Parathyroid adenoma (tissue), 2 donors: Measurements from ENCODE around the gene DPYD.

ENCODE experiments used
- H2AFZ ChIP-seq: fragments of 300-600 bp; sonication (generic); one replicate; pipeline ENCODE4 v1.7.0; 2017; ENCODE audit warnings: antibody characterized with exemption, mild to moderate bottlenecking
- H3K27ac ChIP-seq: fragments of 300-600 bp; sonication (generic); one replicate; pipeline ENCODE4 v1.7.0; 2017
- H3K27me3 ChIP-seq: fragments of 300-600 bp; sonication (generic); one replicate; pipeline ENCODE4 v1.7.0; 2017; ENCODE audit warnings: low read length; ENCODE audit not compliant: control insufficient read depth, insufficient read depth
- H3K36me3 ChIP-seq: fragments of 300-600 bp; sonication (generic); one replicate; pipeline ENCODE4 v1.7.0; 2017; ENCODE audit warnings: low read length; ENCODE audit not compliant: control insufficient read depth, insufficient read depth
- H3K4me1 ChIP-seq: fragments of 300-600 bp; sonication (generic); one replicate; pipeline ENCODE4 v1.7.0; 2017; ENCODE audit warnings: control low read depth
- H3K4me2 ChIP-seq: fragments of 300-600 bp; sonication (generic); one replicate; pipeline ENCODE4 v1.7.0; 2017; ENCODE audit warnings: low read length
- H3K4me3 ChIP-seq: fragments of 300-600 bp; sonication (generic); one replicate; pipeline ENCODE4 v1.7.0; 2017; ENCODE audit warnings: low read depth, low read length
- H3K79me2 ChIP-seq: fragments of 300-600 bp; sonication (generic); one replicate; pipeline ENCODE4 v1.7.0; 2017; ENCODE audit warnings: control low read depth
- H3K9ac ChIP-seq: fragments of 300-600 bp; sonication (generic); one replicate; pipeline ENCODE4 v1.7.0; 2017; ENCODE audit warnings: mild to moderate bottlenecking
- H3K9me3 ChIP-seq: fragments of 300-600 bp; sonication (generic); one replicate; pipeline ENCODE4 v1.7.0; 2017; ENCODE audit warnings: low read length; ENCODE audit not compliant: control insufficient read depth
- CTCF ChIP-seq: fragments of 300-600 bp; sonication (generic); IDR thresholded peaks from one replicate; pipeline ENCODE4 v1.7.0; 2017; ENCODE audit warnings: antibody characterized with exemption, mild to moderate bottlenecking
- donor health status: primary hyperparathyroidism.

The DPYD gene

GRCh38 chr1:97160818-97161217 lies 760.0 kb downstream of the DPYD start:
- no peaks in the 10 kb centered on the region for H3K9me3 ChIP-seq
- no peaks in the 10 kb centered on the region for H3K36me3 ChIP-seq
- H3K9ac ChIP-seq: no peak overlapping the region

GRCh38 chr1:97159342-97159741 lies 761.5 kb downstream of the DPYD start:
- no peaks in the 10 kb centered on the region for H3K79me2 ChIP-seq
- no peak overlapping the region for H2AFZ ChIP-seq
- H3K4me1 ChIP-seq: no peaks in the 10 kb centered on the region
- no peaks in the 10 kb centered on the region for H3K36me3 ChIP-seq
- no peak overlapping the region for H3K9ac ChIP-seq
- no peaks in the 10 kb centered on the region for H3K9me3 ChIP-seq
- no peak for TF ChIP-seq CTCF
- no peak overlapping the region for H3K4me2 ChIP-seq
- H3K27ac ChIP-seq: no peak overlapping the region
- no peaks in the 10 kb centered on the region for H3K27me3 ChIP-seq
- no peak overlapping the region for H3K4me3 ChIP-seq

More at GRCh38 chr1:97160818-97161217, 760.0 kb downstream of the DPYD start:
- no peak overlapping the region for H2AFZ ChIP-seq
- no peak overlapping the region for H3K4me2 ChIP-seq
- H3K79me2 ChIP-seq: no peaks in the 10 kb centered on the region
- H3K27ac ChIP-seq: no peak overlapping the region
- no peaks in the 10 kb centered on the region for H3K4me1 ChIP-seq
- no peaks in the 10 kb centered on the region for H3K27me3 ChIP-seq
- TF ChIP-seq CTCF: no peak
- no peak overlapping the region for H3K4me3 ChIP-seq

GRCh38 chr1:97158691-97159096 lies 762.1 kb downstream of the DPYD start:
- Histone ChIP-seq H3K9me3 (no peaks in the 10 kb centered on the region), H3K9ac (no peak overlapping the region), H3K36me3 (no peaks in the 10 kb centered on the region), H3K79me2 (no peaks in the 10 kb centered on the region), H3K27ac (no peak overlapping the region), H2AFZ (no peak overlapping the region), H3K4me1 (no peaks in the 10 kb centered on the region), H3K27me3 (no peaks in the 10 kb centered on the region), H3K4me3 (no peak overlapping the region), H3K4me2 (no peak overlapping the region)
- no peak for TF ChIP-seq CTCF

GRCh38 chr1:97157991-97158390 lies 762.8 kb downstream of the DPYD start:
- Histone ChIP-seq H3K4me3 (no peak overlapping the region), H3K9ac (no peak overlapping the region), H3K4me2 (no peak overlapping the region), H3K79me2 (no peaks in the 10 kb centered on the region), H2AFZ (no peak overlapping the region), H3K4me1 (no peaks in the 10 kb centered on the region), H3K36me3 (no peaks in the 10 kb centered on the region), H3K9me3 (no peaks in the 10 kb centered on the region), H3K27ac (no peak overlapping the region), H3K27me3 (no peaks in the 10 kb centered on the region)
- no peak for TF ChIP-seq CTCF

- H3K36me3 ChIP-seq: no peaks in the 10 kb centered on the region
- no peak overlapping the region for H2AFZ ChIP-seq
- no peaks in the 10 kb centered on the region for H3K9me3 ChIP-seq
- H3K4me3 ChIP-seq: no peak overlapping the region
- H3K4me1 ChIP-seq: no peaks in the 10 kb centered on the region
- no peak overlapping the region for H3K9ac ChIP-seq
- H3K79me2 ChIP-seq: no peaks in the 10 kb centered on the region
- no peaks in the 10 kb centered on the region for H3K27me3 ChIP-seq
- H3K4me2 ChIP-seq: no peak overlapping the region
- H3K27ac ChIP-seq: no peak overlapping the region
- TF ChIP-seq CTCF: no peak
Measured at GRCh38 chr1:97151651-97152050, 769.2 kb downstream of the DPYD start.
